GM23338 (cell line): ENCODE measurements around the gene TUBA4B. TPM values are rescaled to one million over a fixed set of nuclear protein-coding genes. Genes with fewer than 3 reads are reported as not detected.

Experiments used
- ATAC-seq: fragments of 200-7000 bp; cut with Tn5 transposase; 3 replicates; pipeline ENCODE4 v1.9.1; 2020
- DNase-seq: peaks from one replicate; pipeline ENCODE4 v3.0.0-alpha.2; 2015; ENCODE audit warnings: low spot score
- H2AFZ ChIP-seq: fragments of 200-600 bp; sonication (generic); 2 replicates; pipeline ENCODE4 v1.8.0; 2016; ENCODE audit warnings: antibody characterized with exemption, mild to moderate bottlenecking, moderate library complexity
- H3F3A ChIP-seq: fragments of 200-600 bp; sonication (generic); replicated peaks from 2 replicates; pipeline ENCODE4 v1.8.0; 2017; ENCODE audit warnings: antibody characterized with exemption, mixed run types, low read depth
- H3K27ac ChIP-seq: fragments of 200-600 bp; sonication (generic); 2 replicates; pipeline ENCODE4 v1.6.1; 2016; ENCODE audit warnings: low read depth
- H3K27me3 ChIP-seq: fragments of 200-600 bp; sonication (generic); 2 replicates; pipeline ENCODE4 v1.8.0; 2016; ENCODE audit warnings: mild to moderate bottlenecking, mixed run types, moderate library complexity; ENCODE audit not compliant: insufficient read depth
- H3K36me3 ChIP-seq: fragments of 200-600 bp; sonication (generic); 2 replicates; pipeline ENCODE4 v1.8.0; 2016; ENCODE audit warnings: mild to moderate bottlenecking; ENCODE audit not compliant: insufficient read depth
- H3K4me1 ChIP-seq: fragments of 200-600 bp; sonication (generic); 2 replicates; pipeline ENCODE4 v1.8.0; 2016; ENCODE audit warnings: mild to moderate bottlenecking, moderate library complexity; ENCODE audit not compliant: insufficient read depth
- H3K4me2 ChIP-seq: fragments of 200-600 bp; sonication (generic); 2 replicates; pipeline ENCODE4 v1.7.1; 2017; ENCODE audit warnings: mixed run types
- H3K4me3 ChIP-seq: fragments of 200-600 bp; sonication (generic); 2 replicates; pipeline ENCODE4 v1.6.1; 2016; ENCODE audit warnings: mixed run types
- H3K79me2 ChIP-seq: fragments of 200-600 bp; sonication (generic); replicated peaks from 2 replicates; pipeline ENCODE4 v1.8.0; 2017; ENCODE audit warnings: mild to moderate bottlenecking; ENCODE audit not compliant: insufficient read depth
- H3K9me2 ChIP-seq: fragments of 200-600 bp; sonication (generic); 2 replicates; pipeline ENCODE4 v1.8.0; 2017; ENCODE audit not compliant: insufficient read depth
- H4K20me1 ChIP-seq: fragments of 200-600 bp; sonication (generic); replicated peaks from 2 replicates; pipeline ENCODE4 v1.8.0; 2017; ENCODE audit warnings: mild to moderate bottlenecking; ENCODE audit not compliant: insufficient read depth
- H3K27ac Mint-ChIP-seq: 2 replicates; pipeline ENCODE4 v1.8.0; 2020; ENCODE audit warnings: inconsistent platforms, mild to moderate bottlenecking, moderate library complexity, mixed read lengths
- H3K27me3 Mint-ChIP-seq: 3 replicates; pipeline ENCODE4 v1.8.0; 2022; ENCODE audit warnings: low read depth, mild to moderate bottlenecking, moderate library complexity, mixed read lengths, inconsistent platforms; ENCODE audit not compliant: insufficient read depth, poor library complexity
- H3K36me3 Mint-ChIP-seq: 3 replicates; pipeline ENCODE4 v1.8.0; 2021; ENCODE audit warnings: low read depth, mild to moderate bottlenecking, inconsistent platforms, moderate library complexity, mixed read lengths
- H3K4me1 Mint-ChIP-seq: 3 replicates; pipeline ENCODE4 v1.8.0; 2020; ENCODE audit warnings: mild to moderate bottlenecking, inconsistent platforms, mixed read lengths
- H3K4me3 Mint-ChIP-seq: 3 replicates; pipeline ENCODE4 v1.8.0; 2021; ENCODE audit warnings: moderate library complexity, mild to moderate bottlenecking, inconsistent platforms, mixed read lengths
- H3K9me3 Mint-ChIP-seq: 3 replicates; pipeline ENCODE4 v1.8.0; 2020; ENCODE audit warnings: moderate library complexity, mild to moderate bottlenecking, inconsistent platforms, mixed read lengths
- CTCF ChIP-seq, 2 experiments: fragments of 200-600 bp in 1 of 2; sonication (generic) in 1 of 2; conservative IDR thresholded peaks; 2 replicates each; pipeline versions ENCODE4 v1.5.1 to v1.6.1; 2016 to 2017; ENCODE audit warnings: antibody characterized with exemption in 2 of 2, low read depth in 2 of 2, mild to moderate bottlenecking in 2 of 2, moderate library complexity in 1 of 2
- ETS1 ChIP-seq: IDR thresholded peaks from 2 replicates; pipeline ENCODE4 v1.6.1; 2016; ENCODE audit warnings: antibody characterized with exemption
- EZH2 ChIP-seq: fragments of 200-600 bp; sonication (generic); IDR thresholded peaks from one replicate; pipeline ENCODE4 v1.8.0; 2017; ENCODE audit warnings: antibody characterized with exemption, mild to moderate bottlenecking, low read depth; ENCODE audit not compliant: unreplicated experiment
- EZH2phosphoT487 ChIP-seq: fragments of 200-600 bp; sonication (generic); IDR thresholded peaks from one replicate; pipeline ENCODE4 v1.8.1; 2018; ENCODE audit warnings: antibody characterized with exemption; ENCODE audit not compliant: unreplicated experiment
- JUNB ChIP-seq: IDR thresholded peaks from one replicate; pipeline ENCODE4 v1.6.1; 2016; ENCODE audit warnings: antibody characterized with exemption; ENCODE audit not compliant: unreplicated experiment
- NANOG ChIP-seq: IDR thresholded peaks from 2 replicates; pipeline ENCODE4 v1.6.1; 2016; ENCODE audit warnings: antibody characterized with exemption, borderline replicate concordance
- POLR2AphosphoS5 ChIP-seq: IDR thresholded peaks from 2 replicates; pipeline ENCODE4 v1.6.1; 2016; ENCODE audit warnings: antibody characterized with exemption, low read depth
- STAT1 ChIP-seq: IDR thresholded peaks from one replicate; pipeline ENCODE4 v1.6.1; 2016; ENCODE audit warnings: antibody characterized with exemption; ENCODE audit not compliant: unreplicated experiment
- ZNF114 ChIP-seq: fragments of 250-450 bp; sonication (Bioruptor Pico); IDR thresholded peaks from 2 replicates; pipeline ENCODE4 v1.5.0; 2020; ENCODE audit warnings: mild to moderate bottlenecking, moderate library complexity
- ZNF331 ChIP-seq: fragments of 250-450 bp; sonication (Bioruptor Pico); IDR thresholded peaks from 2 replicates; pipeline ENCODE4 v1.5.0; 2020; ENCODE audit warnings: low read depth, mild to moderate bottlenecking, moderate library complexity
- ZNF462 ChIP-seq: fragments of 250-450 bp; sonication (Bioruptor Pico); IDR thresholded peaks from 2 replicates; pipeline ENCODE4 v1.5.0; 2020; ENCODE audit warnings: mild to moderate bottlenecking, moderate library complexity
- polyA plus RNA-seq: library from polyadenylated mRNA; unstranded; fragments of >200 nt; fragmentation: Nextera tagmentation; extraction: Ambion mirVana; gene quantifications from 2 replicates; pipeline ENCODE4 v1.2.1, GENCODE V29; 2016
- total RNA-seq: library from RNA; depleted of rRNA; stranded (reverse); fragments of >200 nt; shearing (Covaris generic); gene quantifications from 2 replicates; pipeline ENCODE4 v1.2.3, GENCODE V29; 2014
- TF ChIP-seq, protein P1 (sequence below): IDR thresholded peaks from one replicate; pipeline ENCODE4 v1.6.1; 2018; ENCODE audit warnings: antibody characterized with exemption; ENCODE audit not compliant: unreplicated experiment

TUBA4B gene
- total and polyA plus RNA-seq, 2 experiments from 2014 or later = 0.14 TPM; not detected in 1

GRCh38 chr2:219207884-219208740 lies 44.9 kb upstream of the TUBA4B start:
- Histone ChIP-seq H3K9me2 (no peaks in the 10 kb centered on the region), H3K4me1 (peaks cover 15% of the 10 kb centered on the region), H3K4me2 (peak overlapping the region; percentile 96; the same call in 1 of the 2 replicates), H3K36me3 (no peaks in the 10 kb centered on the region; the same call in 1 of the 2 replicates), H4K20me1 (no peaks in the 10 kb centered on the region; the same call in 1 of the 2 replicates), H3K27ac (no peak overlapping the region; the same call in 1 of the 2 replicates), H3F3A (peaks cover 15% of the 10 kb centered on the region; the same call in 1 of the 2 replicates), H3K4me3 (peak overlapping the region; percentile 84; the same call in 1 of the 2 replicates), H3K79me2 (no peaks in the 10 kb centered on the region), H2AFZ (no peak overlapping the region), H3K27me3 (no peaks in the 10 kb centered on the region)
- H3K36me3 Mint-ChIP-seq = peaks cover 40% of the 10 kb centered on the region
- TF ChIP-seq EZH2 (no peak), ZNF331 (no peak), JUNB (no peak), POLR2AphosphoS5 (no peak), EZH2phosphoT487 (no peak), STAT1 (no peak), NANOG (no peak), ZNF114 (CRISPR knock-in tag) (no peak), ETS1 (no peak), ZNF462 (CRISPR knock-in tag) (no peak), CTCF (conservative IDR thresholded peaks at IDR 0.05; ENCODE audit: low read depth in 2 of 2) (no peak)
- TF ChIP-seq, protein P1, sequence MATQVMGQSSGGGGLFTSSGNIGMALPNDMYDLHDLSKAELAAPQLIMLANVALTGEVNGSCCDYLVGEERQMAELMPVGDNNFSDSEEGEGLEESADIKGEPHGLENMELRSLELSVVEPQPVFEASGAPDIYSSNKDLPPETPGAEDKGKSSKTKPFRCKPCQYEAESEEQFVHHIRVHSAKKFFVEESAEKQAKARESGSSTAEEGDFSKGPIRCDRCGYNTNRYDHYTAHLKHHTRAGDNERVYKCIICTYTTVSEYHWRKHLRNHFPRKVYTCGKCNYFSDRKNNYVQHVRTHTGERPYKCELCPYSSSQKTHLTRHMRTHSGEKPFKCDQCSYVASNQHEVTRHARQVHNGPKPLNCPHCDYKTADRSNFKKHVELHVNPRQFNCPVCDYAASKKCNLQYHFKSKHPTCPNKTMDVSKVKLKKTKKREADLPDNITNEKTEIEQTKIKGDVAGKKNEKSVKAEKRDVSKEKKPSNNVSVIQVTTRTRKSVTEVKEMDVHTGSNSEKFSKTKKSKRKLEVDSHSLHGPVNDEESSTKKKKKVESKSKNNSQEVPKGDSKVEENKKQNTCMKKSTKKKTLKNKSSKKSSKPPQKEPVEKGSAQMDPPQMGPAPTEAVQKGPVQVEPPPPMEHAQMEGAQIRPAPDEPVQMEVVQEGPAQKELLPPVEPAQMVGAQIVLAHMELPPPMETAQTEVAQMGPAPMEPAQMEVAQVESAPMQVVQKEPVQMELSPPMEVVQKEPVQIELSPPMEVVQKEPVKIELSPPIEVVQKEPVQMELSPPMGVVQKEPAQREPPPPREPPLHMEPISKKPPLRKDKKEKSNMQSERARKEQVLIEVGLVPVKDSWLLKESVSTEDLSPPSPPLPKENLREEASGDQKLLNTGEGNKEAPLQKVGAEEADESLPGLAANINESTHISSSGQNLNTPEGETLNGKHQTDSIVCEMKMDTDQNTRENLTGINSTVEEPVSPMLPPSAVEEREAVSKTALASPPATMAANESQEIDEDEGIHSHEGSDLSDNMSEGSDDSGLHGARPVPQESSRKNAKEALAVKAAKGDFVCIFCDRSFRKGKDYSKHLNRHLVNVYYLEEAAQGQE = no peak
- H3K4me1 Mint-ChIP-seq = peaks cover 13% of the 10 kb centered on the region; the same call in 2 of the 3 replicates
- no peak overlapping the region for H3K27ac Mint-ChIP-seq
- peak overlapping the region; percentile 88 for H3K4me3 Mint-ChIP-seq
- H3K9me3 Mint-ChIP-seq = peaks cover 2% of the 10 kb centered on the region; the same call in 1 of the 3 replicates
- ATAC-seq (no peak), DNase-seq (no peak)
- H3K27me3 Mint-ChIP-seq = peaks cover 13% of the 10 kb centered on the region
